CD4-positive, alpha-beta T cell (primary cell): ENCODE data around the gene POLD1. TPM values are rescaled to one million over a fixed set of nuclear protein-coding genes. Genes with fewer than 3 reads are reported as not detected.
"Not testable (repeated sequence)": the region's sequence is repeated elsewhere in the genome, so short reads cannot be mapped to it uniquely, and the experiment has no call there.

Experiments used
- ATAC-seq: fragments of 200-7000 bp; cut with Tn5 transposase; one replicate; pipeline ENCODE4 v1.10.0; 2022; ENCODE audit warnings: mild to moderate bottlenecking; ENCODE audit not compliant: poor library complexity
- CTCF ChIA-PET: fragments of 350-600 bp; sonication (Branson Sonifier 250); formaldehyde crosslinking; loops from one replicate; lab custom pipeline; 2021; ENCODE audit warnings: antibody characterized with exemption, inconsistent platforms; lab: Charles Lee
- POLR2A ChIA-PET: fragments of 350-600 bp; sonication (Branson Sonifier 250); formaldehyde crosslinking; loops from one replicate; lab custom pipeline; 2021; ENCODE audit warnings: antibody characterized with exemption, inconsistent platforms; lab: Charles Lee
- DNase-seq, 14 experiments: peaks; one replicate each; pipeline ENCODE4 v3.0.0-alpha.2; 2013 to 2020; ENCODE audit warnings: mixed read lengths in 2 of 14
- H3K27ac ChIP-seq, 2 donors: one replicate each; pipeline versions ENCODE4 v1.5.1 to v1.7.0; 2013; ENCODE audit warnings: low read length in 2 of 2, low read depth in 1 of 2, mild to moderate bottlenecking in 1 of 2
- H3K27me3 ChIP-seq, 2 experiments: 1 replicate in 1 of 2; 2 replicates in 1 of 2; pipeline versions ENCODE4 v1.6.1 to v1.7.0; 2013; ENCODE audit warnings: low read length in 2 of 2, control low read depth in 1 of 2, mild to moderate bottlenecking in 1 of 2, moderate library complexity in 1 of 2; ENCODE audit not compliant: insufficient read depth in 2 of 2, control insufficient read depth in 1 of 2
- H3K36me3 ChIP-seq: one replicate; pipeline ENCODE4 v1.6.1; 2013; ENCODE audit warnings: low read length, control low read depth; ENCODE audit not compliant: insufficient read depth
- H3K4me1 ChIP-seq: one replicate; pipeline ENCODE4 v1.6.1; 2013; ENCODE audit warnings: low read length, control low read depth; ENCODE audit not compliant: insufficient read depth
- H3K4me3 ChIP-seq: one replicate; pipeline ENCODE4 v1.5.1; 2013; ENCODE audit warnings: mild to moderate bottlenecking, low read length, moderate library complexity
- H3K9me3 ChIP-seq, 2 experiments: 1 replicate in 1 of 2; 2 replicates in 1 of 2; pipeline versions ENCODE4 v1.6.1 to v1.7.0; 2013; ENCODE audit warnings: low read length in 2 of 2, mild to moderate bottlenecking in 2 of 2, control low read depth in 1 of 2, moderate library complexity in 1 of 2; ENCODE audit not compliant: control insufficient read depth in 1 of 2, insufficient read depth in 1 of 2
- H3K27ac Mint-ChIP-seq: one replicate; pipeline ENCODE4 v1.8.0; 2020; ENCODE audit warnings: mixed read lengths
- H3K27me3 Mint-ChIP-seq: one replicate; pipeline ENCODE4 v1.8.0; 2021; ENCODE audit warnings: mixed read lengths
- H3K36me3 Mint-ChIP-seq: one replicate; pipeline ENCODE4 v1.8.0; 2021; ENCODE audit warnings: low read depth, mixed read lengths
- H3K4me1 Mint-ChIP-seq: one replicate; pipeline ENCODE4 v1.8.0; 2021; ENCODE audit warnings: low read depth, mixed read lengths
- H3K4me3 Mint-ChIP-seq: one replicate; pipeline ENCODE4 v1.8.0; 2020; ENCODE audit warnings: mild to moderate bottlenecking, mixed read lengths
- H3K9me3 Mint-ChIP-seq: one replicate; pipeline ENCODE4 v1.8.0; 2020; ENCODE audit warnings: mixed read lengths
- CTCF ChIP-seq: fragments of 200-600 bp; IDR thresholded peaks from one replicate; pipeline ENCODE4 v1.8.0; 2022; ENCODE audit warnings: antibody characterized with exemption, mild to moderate bottlenecking
- intact Hi-C, 2 experiments: fragments of 100-400 bp; cut with DNase I in 1 of 2; cut with micrococcal nuclease in 1 of 2; formaldehyde crosslinking; loops; one replicate each; pipeline versions ENCODE4 v1.15.1 to v1.9.0; 2023 to 2025; cut with DNase I, micrococcal nuclease
- total RNA-seq, 174 experiments: library from RNA in 2 of 174; stranded (reverse) in 2 of 174; gene quantifications; one replicate each; pipeline ENCODE4 v1.2.3 and lab custom pipeline; 2021 to 2026

POLD1 gene
- total RNA-seq, 2 experiments from 2014 or later: 22.1 to 24.2 TPM

GRCh38 chr19:50387868-50388245 is 3.7 kb downstream of the POLD1 start:
- intact Hi-C loops: no loop called here
- no peak for TF ChIP-seq CTCF

GRCh38 chr19:50390295-50390694 is 6.1 kb downstream of the POLD1 start:
- H3K4me1 Mint-ChIP-seq, intact Hi-C loops, H3K9me3 ChIP-seq, H3K4me3 ChIP-seq, H3K4me3 Mint-ChIP-seq, H3K4me1 ChIP-seq, H3K27me3 ChIP-seq, H3K36me3 ChIP-seq, H3K9me3 Mint-ChIP-seq, POLR2A ChIA-PET, H3K27me3 Mint-ChIP-seq, DNase-seq, H3K27ac ChIP-seq, ATAC-seq, CTCF ChIA-PET, H3K27ac Mint-ChIP-seq: not testable (repeated sequence)
- H3K36me3 Mint-ChIP-seq: peaks cover 25% of the 10 kb centered on the region

More at GRCh38 chr19:50387868-50388245, 3.7 kb downstream of the POLD1 start:
- ATAC-seq (no peak), DNase-seq (no peak)
- Mint-ChIP-seq H3K36me3 (peaks cover 36% of the 10 kb centered on the region), H3K27me3 (peaks cover 6% of the 10 kb centered on the region), H3K27ac (peak overlapping the region; percentile 42), H3K4me3 (peak overlapping the region; percentile 60), H3K9me3 (no peaks in the 10 kb centered on the region), H3K4me1 (peaks cover 32% of the 10 kb centered on the region)
- Histone ChIP-seq H3K27ac (no peak overlapping the region), H3K36me3 (peaks cover 7% of the 10 kb centered on the region), H3K27me3 (no peaks in the 10 kb centered on the region), H3K9me3 (no peaks in the 10 kb centered on the region), H3K4me3 (no peak overlapping the region), H3K4me1 (peaks cover 19% of the 10 kb centered on the region)
- CTCF ChIA-PET: no interaction called here
- POLR2A ChIA-PET: no interaction called here

GRCh38 chr19:50390952-50391351 is 6.8 kb downstream of the POLD1 start:
- DNase-seq, H3K4me1 Mint-ChIP-seq, POLR2A ChIA-PET, CTCF ChIA-PET, H3K9me3 Mint-ChIP-seq, H3K4me3 Mint-ChIP-seq, H3K27me3 ChIP-seq, H3K27ac Mint-ChIP-seq, H3K27ac ChIP-seq, H3K27me3 Mint-ChIP-seq, ATAC-seq, H3K4me3 ChIP-seq, intact Hi-C loops, H3K9me3 ChIP-seq, H3K4me1 ChIP-seq, H3K36me3 ChIP-seq: not testable (repeated sequence)
- peaks cover 29% of the 10 kb centered on the region for H3K36me3 Mint-ChIP-seq

- intact Hi-C loops: loop anchor here in 1 of 2 experiments (2.0 kb wide), 1 partner anchor 20 kb away; no protein-coding TSS in a partner anchor
- H3K27ac ChIP-seq: no peak overlapping the region
- ChIA-PET CTCF (no interaction called here), POLR2A (no interaction called here)
- Mint-ChIP-seq H3K36me3 (peaks cover 25% of the 10 kb centered on the region), H3K4me3 (no peak overlapping the region), H3K4me1 (peaks cover 5% of the 10 kb centered on the region), H3K9me3 (no peaks in the 10 kb centered on the region), H3K27me3 (no peaks in the 10 kb centered on the region), H3K27ac (no peak overlapping the region)
- H3K9me3 ChIP-seq: no peaks in the 10 kb centered on the region
- no peak for TF ChIP-seq CTCF
- H3K27me3 ChIP-seq: no peaks in the 10 kb centered on the region
- no peaks in the 10 kb centered on the region for H3K4me1 ChIP-seq
- peaks cover 3% of the 10 kb centered on the region for H3K36me3 ChIP-seq
- no peak overlapping the region for H3K4me3 ChIP-seq
- DNase-seq (no peak), ATAC-seq (no peak)
These were observed 8.6 kb downstream of the POLD1 start for GRCh38 chr19:50392759-50393158.
